Ectodermal cell (in vitro differentiated cells): ENCODE results near the gene KAZN.

Experiments
- H3K27ac ChIP-seq: 2 replicates; pipeline ENCODE4 v1.7.0; 2013; ENCODE audit warnings: mild to moderate bottlenecking, low read depth, low read length; ENCODE audit not compliant: insufficient read depth, poor library complexity, severe bottlenecking
- H3K27me3 ChIP-seq: 2 replicates; pipeline ENCODE4 v1.7.0; 2013; ENCODE audit warnings: mild to moderate bottlenecking, low read length; ENCODE audit not compliant: insufficient read depth, control insufficient read depth, poor library complexity, severe bottlenecking
- H3K36me3 ChIP-seq: one replicate; pipeline ENCODE4 v1.7.0; 2013; ENCODE audit warnings: low read length; ENCODE audit not compliant: control insufficient read depth, insufficient read depth
- H3K4me1 ChIP-seq: one replicate; pipeline ENCODE4 v1.7.0; 2013; ENCODE audit warnings: low read length; ENCODE audit not compliant: control insufficient read depth, insufficient read depth
- H3K4me3 ChIP-seq: 2 replicates; pipeline ENCODE4 v1.7.0; 2013; ENCODE audit warnings: low read depth, low read length, control low read depth; ENCODE audit not compliant: insufficient read depth
- H3K9me3 ChIP-seq: 2 replicates; pipeline ENCODE4 v1.7.0; 2013; ENCODE audit warnings: mild to moderate bottlenecking, low read length, moderate library complexity; ENCODE audit not compliant: control insufficient read depth
- WGBS, 2 experiments: methylation state at CpG; one replicate each; pipeline ENCODE4 v1.1.7; 2013; ENCODE audit warnings: missing lambda C conversion rate in 2 of 2; 5-methylcytosine and 5-hydroxymethylcytosine counted together

Gene KAZN

GRCh38 chr1:15110128-15110866, 511.8 kb downstream of the KAZN start:
- H3K27me3 ChIP-seq: no peaks in the 10 kb centered on the region
- H3K4me3 ChIP-seq: no peak overlapping the region
- WGBS, 2 experiments: 91 to 94% methylated on average over 9 of the region's 9 CpGs
- H3K27ac ChIP-seq: no peak overlapping the region
- H3K36me3 ChIP-seq: no peaks in the 10 kb centered on the region
- H3K9me3 ChIP-seq: no peaks in the 10 kb centered on the region
- H3K4me1 ChIP-seq: no peaks in the 10 kb centered on the region

GRCh38 chr1:15110867-15111230, 512.4 kb downstream of the KAZN start:
- Histone ChIP-seq H3K9me3 (no peaks in the 10 kb centered on the region), H3K4me3 (no peak overlapping the region), H3K4me1 (no peaks in the 10 kb centered on the region), H3K36me3 (no peaks in the 10 kb centered on the region), H3K27me3 (no peaks in the 10 kb centered on the region), H3K27ac (no peak overlapping the region)
- 70% methylated on average over 2 of the region's 2 CpGs for WGBS, 2 experiments

- Histone ChIP-seq H3K9me3 (no peaks in the 10 kb centered on the region), H3K27ac (no peak overlapping the region), H3K4me3 (no peak overlapping the region), H3K4me1 (no peaks in the 10 kb centered on the region), H3K36me3 (no peaks in the 10 kb centered on the region), H3K27me3 (no peaks in the 10 kb centered on the region)
- 96% methylated on average over 5 of the region's 5 CpGs for WGBS, 2 experiments
Observed at GRCh38 chr1:15113146-15113545, 514.7 kb downstream of the KAZN start.

- Histone ChIP-seq H3K4me1 (no peaks in the 10 kb centered on the region), H3K9me3 (no peaks in the 10 kb centered on the region), H3K27me3 (no peaks in the 10 kb centered on the region), H3K27ac (no peak overlapping the region), H3K36me3 (no peaks in the 10 kb centered on the region), H3K4me3 (no peak overlapping the region)
- WGBS, 2 experiments: 88 to 90% methylated on average over 13 of the region's 13 CpGs
Observed at GRCh38 chr1:15114884-15115283, 516.4 kb downstream of the KAZN start.

- WGBS, 2 experiments: 94% methylated on average over 15 of the region's 15 CpGs
- Histone ChIP-seq H3K4me1 (no peaks in the 10 kb centered on the region), H3K36me3 (no peaks in the 10 kb centered on the region), H3K27ac (no peak overlapping the region), H3K27me3 (no peaks in the 10 kb centered on the region), H3K4me3 (no peak overlapping the region), H3K9me3 (no peaks in the 10 kb centered on the region)
Observed at GRCh38 chr1:15115542-15116330, 517.3 kb downstream of the KAZN start.

- H3K27me3 ChIP-seq: no peaks in the 10 kb centered on the region
- WGBS, 2 experiments: 80 to 86% methylated on average over 5 of the region's 5 CpGs
- no peak overlapping the region for H3K4me3 ChIP-seq
- H3K4me1 ChIP-seq: no peaks in the 10 kb centered on the region
- H3K36me3 ChIP-seq: no peaks in the 10 kb centered on the region
- H3K27ac ChIP-seq: no peak overlapping the region
- no peaks in the 10 kb centered on the region for H3K9me3 ChIP-seq
Observed at GRCh38 chr1:15116966-15117365, 518.5 kb downstream of the KAZN start.

GRCh38 chr1:15117671-15118325, 519.3 kb downstream of the KAZN start:
- 75 to 79% methylated on average over 8 of the region's 8 CpGs for WGBS, 2 experiments
- Histone ChIP-seq H3K36me3 (no peaks in the 10 kb centered on the region), H3K9me3 (no peaks in the 10 kb centered on the region)

GRCh38 chr1:15118579-15118978, 520.1 kb downstream of the KAZN start:
- H3K36me3 ChIP-seq: no peaks in the 10 kb centered on the region
- 94 to 95% methylated on average over 8 of the region's 8 CpGs for WGBS, 2 experiments
- H3K27ac ChIP-seq: no peak overlapping the region
- no peak overlapping the region for H3K4me3 ChIP-seq
- H3K27me3 ChIP-seq: no peaks in the 10 kb centered on the region
- peaks cover 7% of the 10 kb centered on the region for H3K4me1 ChIP-seq
- H3K9me3 ChIP-seq: no peaks in the 10 kb centered on the region

More at GRCh38 chr1:15117671-15118325, 519.3 kb downstream of the KAZN start:
- Histone ChIP-seq H3K27ac (no peak overlapping the region), H3K4me3 (no peak overlapping the region), H3K4me1 (peaks cover 7% of the 10 kb centered on the region), H3K27me3 (no peaks in the 10 kb centered on the region)

GRCh38 chr1:15120251-15120945, 521.9 kb downstream of the KAZN start:
- WGBS, 2 experiments: 92 to 93% methylated on average over 13 of the region's 13 CpGs
- no peak overlapping the region for H3K4me3 ChIP-seq
- H3K9me3 ChIP-seq: no peaks in the 10 kb centered on the region
- H3K27me3 ChIP-seq: no peaks in the 10 kb centered on the region
- H3K4me1 ChIP-seq: peaks cover 7% of the 10 kb centered on the region
- no peak overlapping the region for H3K27ac ChIP-seq
- H3K36me3 ChIP-seq: no peaks in the 10 kb centered on the region

- Histone ChIP-seq H3K27ac (no peak overlapping the region), H3K27me3 (no peaks in the 10 kb centered on the region), H3K36me3 (no peaks in the 10 kb centered on the region), H3K9me3 (no peaks in the 10 kb centered on the region), H3K4me3 (no peak overlapping the region), H3K4me1 (peaks cover 7% of the 10 kb centered on the region)
- 49 to 54% methylated on average over 7 of the region's 7 CpGs for WGBS, 2 experiments
Observed at GRCh38 chr1:15122331-15122730, 523.8 kb downstream of the KAZN start.
